ENCODE data around the gene SRP68. TPM values are rescaled to one million over a fixed set of nuclear protein-coding genes. Genes with fewer than 3 reads are reported as not detected.

Gene SRP68
- total RNA-seq, 1 donor from 2014 or later = 86.7 TPM

DNA sequence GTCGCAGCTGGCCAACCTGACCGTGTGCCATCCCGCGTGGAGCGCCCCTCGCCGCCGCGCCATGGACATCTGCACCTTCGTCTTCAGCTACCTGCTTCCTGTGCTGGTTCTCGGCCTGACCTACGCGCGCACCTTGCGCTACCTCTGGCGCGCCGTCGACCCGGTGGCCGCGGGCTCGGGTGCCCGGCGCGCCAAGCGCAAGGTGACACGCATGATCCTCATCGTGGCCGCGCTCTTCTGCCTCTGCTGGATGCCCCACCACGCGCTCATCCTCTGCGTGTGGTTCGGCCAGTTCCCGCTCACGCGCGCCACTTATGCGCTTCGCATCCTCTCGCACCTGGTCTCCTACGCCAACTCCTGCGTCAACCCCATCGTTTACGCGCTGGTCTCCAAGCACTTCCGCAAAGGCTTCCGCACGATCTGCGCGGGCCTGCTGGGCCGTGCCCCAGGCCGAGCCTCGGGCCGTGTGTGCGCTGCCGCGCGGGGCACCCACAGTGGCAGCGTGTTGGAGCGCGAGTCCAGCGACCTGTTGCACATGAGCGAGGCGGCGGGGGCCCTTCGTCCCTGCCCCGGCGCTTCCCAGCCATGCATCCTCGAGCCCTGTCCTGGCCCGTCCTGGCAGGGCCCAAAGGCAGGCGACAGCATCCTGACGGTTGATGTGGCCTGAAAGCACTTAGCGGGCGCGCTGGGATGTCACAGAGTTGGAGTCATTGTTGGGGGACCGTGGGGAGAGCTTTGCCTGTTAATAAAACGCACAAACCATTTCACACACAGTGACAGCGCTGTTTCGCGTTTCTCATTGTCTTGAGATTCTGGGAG lies 4.7 kb upstream of the SRP68 start:
- H3K4me1 Mint-ChIP-seq (ENCODE audit: unreplicated experiment) = peaks cover 9% of the 10 kb centered on the region
- TF ChIP-seq, protein P1, sequence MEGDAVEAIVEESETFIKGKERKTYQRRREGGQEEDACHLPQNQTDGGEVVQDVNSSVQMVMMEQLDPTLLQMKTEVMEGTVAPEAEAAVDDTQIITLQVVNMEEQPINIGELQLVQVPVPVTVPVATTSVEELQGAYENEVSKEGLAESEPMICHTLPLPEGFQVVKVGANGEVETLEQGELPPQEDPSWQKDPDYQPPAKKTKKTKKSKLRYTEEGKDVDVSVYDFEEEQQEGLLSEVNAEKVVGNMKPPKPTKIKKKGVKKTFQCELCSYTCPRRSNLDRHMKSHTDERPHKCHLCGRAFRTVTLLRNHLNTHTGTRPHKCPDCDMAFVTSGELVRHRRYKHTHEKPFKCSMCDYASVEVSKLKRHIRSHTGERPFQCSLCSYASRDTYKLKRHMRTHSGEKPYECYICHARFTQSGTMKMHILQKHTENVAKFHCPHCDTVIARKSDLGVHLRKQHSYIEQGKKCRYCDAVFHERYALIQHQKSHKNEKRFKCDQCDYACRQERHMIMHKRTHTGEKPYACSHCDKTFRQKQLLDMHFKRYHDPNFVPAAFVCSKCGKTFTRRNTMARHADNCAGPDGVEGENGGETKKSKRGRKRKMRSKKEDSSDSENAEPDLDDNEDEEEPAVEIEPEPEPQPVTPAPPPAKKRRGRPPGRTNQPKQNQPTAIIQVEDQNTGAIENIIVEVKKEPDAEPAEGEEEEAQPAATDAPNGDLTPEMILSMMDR (conservative IDR thresholded peaks at IDR 0.05) = no peak
- no peak for DNase-seq (ENCODE audit: extremely low spot score, unreplicated experiment)
- no peak overlapping the region for H3K27ac Mint-ChIP-seq
- H3K9me3 Mint-ChIP-seq = no peaks in the 10 kb centered on the region
- peaks cover 78% of the 10 kb centered on the region for H3K27me3 Mint-ChIP-seq
- H3K36me3 Mint-ChIP-seq = no peaks in the 10 kb centered on the region
- peak overlapping the region; percentile 74 for H3K4me3 Mint-ChIP-seq

DNA sequence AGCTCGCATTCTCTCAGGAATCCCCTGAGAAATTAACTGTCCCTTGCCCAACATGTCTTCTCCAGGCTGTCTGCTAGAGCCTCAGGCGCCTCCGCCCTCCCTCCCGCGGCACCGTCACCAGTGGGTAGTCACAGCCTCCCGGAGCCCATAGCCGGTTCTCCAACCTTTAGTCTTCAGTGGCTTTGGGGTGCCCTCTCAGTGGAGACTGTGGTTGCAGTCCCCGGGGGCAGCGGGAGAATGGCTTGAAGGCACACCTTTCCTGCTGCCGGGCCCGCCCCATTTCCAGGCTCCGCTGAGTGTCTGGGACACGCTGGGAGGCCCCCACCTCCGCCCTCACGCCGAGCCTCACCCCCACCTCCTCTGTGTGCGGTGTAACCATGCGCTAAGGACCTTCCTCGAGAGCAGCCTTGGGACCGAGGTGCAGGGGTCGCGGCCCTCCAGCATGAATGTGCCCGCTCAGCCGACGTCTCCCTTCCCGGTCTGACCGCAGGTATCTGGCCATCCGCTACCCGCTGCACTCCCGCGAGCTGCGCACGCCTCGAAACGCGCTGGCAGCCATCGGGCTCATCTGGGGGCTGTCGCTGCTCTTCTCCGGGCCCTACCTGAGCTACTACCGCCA lies 3.9 kb upstream of the SRP68 start:
- Mint-ChIP-seq H3K27me3 (peaks cover 74% of the 10 kb centered on the region), H3K4me3 (peak overlapping the region; percentile 74), H3K4me1 (ENCODE audit: unreplicated experiment) (peaks cover 14% of the 10 kb centered on the region), H3K36me3 (no peaks in the 10 kb centered on the region), H3K9me3 (no peaks in the 10 kb centered on the region), H3K27ac (no peak overlapping the region)
- TF ChIP-seq, protein P1 (conservative IDR thresholded peaks at IDR 0.05) = no peak
- DNase-seq (ENCODE audit: extremely low spot score, unreplicated experiment) = no peak

DNA sequence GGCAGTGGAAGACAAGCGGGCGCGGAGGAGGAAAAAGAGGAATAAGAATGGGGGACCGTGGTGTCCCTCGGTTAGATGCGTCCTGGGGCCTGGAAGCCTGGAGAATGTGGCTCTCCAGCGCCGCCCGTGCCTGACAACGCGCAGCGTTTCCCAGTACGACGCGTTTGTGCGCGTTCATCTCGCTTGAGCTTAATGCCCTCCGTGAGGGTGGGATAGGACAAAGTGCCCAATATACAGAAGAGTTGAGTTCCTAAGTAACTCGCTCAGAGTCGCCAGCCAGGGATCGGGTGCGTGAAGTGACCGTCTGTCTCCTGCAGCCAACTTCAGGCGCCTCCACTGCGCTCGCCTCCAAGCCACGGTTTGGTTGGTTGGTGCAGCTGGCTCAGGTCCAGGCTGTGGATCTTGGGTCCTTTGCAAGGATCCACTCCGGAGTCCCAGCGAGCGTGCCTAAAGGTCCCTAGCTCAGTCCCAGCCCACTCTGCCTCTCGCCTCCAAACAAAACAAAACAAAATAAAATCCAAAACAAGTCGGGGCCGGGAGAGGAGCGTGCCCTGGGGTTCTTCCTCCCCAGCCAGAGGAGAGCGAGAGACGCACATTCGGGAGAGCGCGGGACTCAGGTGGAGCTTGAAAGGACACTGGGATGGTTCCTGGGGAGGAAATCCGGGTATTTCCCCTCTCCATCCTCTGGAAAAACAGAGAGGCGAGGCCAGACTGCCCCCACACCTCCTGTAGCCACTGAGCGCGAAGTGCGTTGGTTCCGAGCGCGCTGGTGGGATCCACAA lies 3.2 kb upstream of the SRP68 start:
- H3K27ac Mint-ChIP-seq = peak overlapping the region; percentile 56
- peak overlapping the region; percentile 76 for H3K4me3 Mint-ChIP-seq
- TF ChIP-seq, protein P1 (conservative IDR thresholded peaks at IDR 0.05) = peak; percentile 30
- H3K9me3 Mint-ChIP-seq = no peaks in the 10 kb centered on the region
- no peaks in the 10 kb centered on the region for H3K36me3 Mint-ChIP-seq
- no peak for DNase-seq (ENCODE audit: extremely low spot score, unreplicated experiment)
- peaks cover 20% of the 10 kb centered on the region for H3K4me1 Mint-ChIP-seq (ENCODE audit: unreplicated experiment)
- H3K27me3 Mint-ChIP-seq = peaks cover 68% of the 10 kb centered on the region

DNA sequence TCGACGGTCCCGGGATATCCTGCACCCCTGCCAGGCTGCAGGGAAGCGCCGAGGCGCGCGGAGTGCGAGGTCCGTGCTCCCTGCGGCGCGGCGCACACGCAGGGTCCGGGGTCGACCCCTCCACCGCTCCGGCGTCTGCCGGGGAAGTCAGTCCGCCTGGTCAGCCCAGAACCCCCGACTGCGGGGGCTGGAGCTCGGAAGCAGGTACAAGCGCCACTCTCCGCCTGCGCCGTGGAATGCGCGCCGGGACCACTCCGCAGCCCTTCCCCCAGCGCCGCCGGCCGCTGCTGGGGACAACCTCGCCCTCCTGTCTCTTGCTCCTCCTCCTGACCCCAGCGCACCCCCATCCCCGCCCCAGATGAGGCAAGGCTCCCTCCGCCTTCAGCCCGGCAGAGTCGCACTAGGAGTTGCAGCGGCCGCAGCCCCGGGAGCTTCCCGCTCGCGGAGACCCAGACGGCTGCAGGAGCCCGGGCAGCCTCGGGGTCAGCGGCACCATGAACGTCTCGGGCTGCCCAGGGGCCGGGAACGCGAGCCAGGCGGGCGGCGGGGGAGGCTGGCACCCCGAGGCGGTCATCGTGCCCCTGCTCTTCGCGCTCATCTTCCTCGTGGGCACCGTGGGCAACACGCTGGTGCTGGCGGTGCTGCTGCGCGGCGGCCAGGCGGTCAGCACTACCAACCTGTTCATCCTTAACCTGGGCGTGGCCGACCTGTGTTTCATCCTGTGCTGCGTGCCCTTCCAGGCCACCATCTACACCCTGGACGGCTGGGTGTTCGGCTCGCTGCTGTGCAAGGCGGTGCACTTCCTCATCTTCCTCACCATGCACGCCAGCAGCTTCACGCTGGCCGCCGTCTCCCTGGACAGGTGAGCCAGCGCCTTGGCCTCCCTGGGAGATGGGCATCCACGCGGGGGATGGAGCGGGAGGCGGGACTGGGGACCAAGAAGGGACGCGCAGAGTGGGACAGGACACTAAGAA lies 2.4 kb upstream of the SRP68 start, which contains the start of gene GALR2:
TSS of gene GALR2 (plus strand) at position 392 of the 974 bp plus-strand sequence. CDS start at position 495, 103 bp downstream.
- H3K9me3 Mint-ChIP-seq = no peaks in the 10 kb centered on the region
- peaks cover 61% of the 10 kb centered on the region for H3K27me3 Mint-ChIP-seq
- DNase-seq (ENCODE audit: extremely low spot score, unreplicated experiment) = no peak

More for the DNA sequence above, 2.4 kb upstream of the SRP68 start, which contains the start of gene GALR2:
- peak within 1 kb of the TSS; percentile 56 for H3K27ac Mint-ChIP-seq
- TF ChIP-seq, protein P1 (conservative IDR thresholded peaks at IDR 0.05) = no peak
- no peaks in the 10 kb centered on the region for H3K36me3 Mint-ChIP-seq
- peaks cover 20% of the 10 kb centered on the region for H3K4me1 Mint-ChIP-seq (ENCODE audit: unreplicated experiment)
- H3K4me3 Mint-ChIP-seq = peak within 1 kb of the TSS; percentile 76
